CD4-positive, alpha-beta T cell treated with Interferon alpha-2 for 1 hour (primary cell): ENCODE results near the gene GPR39.

Experiments
- DNase-seq, 2 donors: peaks; one replicate each; pipeline ENCODE4 v3.0.0-alpha.2; 2020 to 2022

Gene GPR39

DNA sequence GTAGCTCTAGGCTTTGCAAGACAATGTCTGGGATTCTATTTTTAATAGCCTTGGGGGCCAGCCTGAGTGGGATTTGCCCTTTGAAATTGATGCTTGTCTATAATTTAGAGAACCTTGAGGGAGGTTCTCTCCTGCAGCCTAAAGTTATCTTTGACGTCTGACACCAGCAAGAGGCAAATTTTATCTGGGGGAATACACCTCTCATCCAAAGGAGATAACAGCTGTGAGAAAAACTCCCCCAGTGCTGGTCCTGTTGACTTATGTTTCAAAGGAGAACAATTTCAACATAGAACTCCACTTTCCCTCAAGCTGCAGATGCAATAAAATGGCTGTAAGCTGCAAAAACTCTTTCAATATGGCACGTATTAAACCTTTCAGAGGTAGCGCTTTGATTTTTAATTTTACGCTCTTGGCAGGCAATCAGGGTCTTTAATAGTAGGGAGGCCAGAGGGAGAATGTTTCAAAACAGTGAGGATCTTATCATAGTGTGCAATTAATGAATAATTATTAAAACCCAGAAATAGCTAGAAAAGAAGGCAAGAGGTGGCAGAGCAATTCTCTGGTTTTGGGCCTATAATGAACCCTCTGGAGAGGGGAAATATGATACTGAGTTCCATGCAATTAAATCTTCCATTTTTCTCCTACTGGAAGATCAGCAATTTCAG is 191.0 kb downstream of the GPR39 start:
- DNase-seq, result no peak

DNA sequence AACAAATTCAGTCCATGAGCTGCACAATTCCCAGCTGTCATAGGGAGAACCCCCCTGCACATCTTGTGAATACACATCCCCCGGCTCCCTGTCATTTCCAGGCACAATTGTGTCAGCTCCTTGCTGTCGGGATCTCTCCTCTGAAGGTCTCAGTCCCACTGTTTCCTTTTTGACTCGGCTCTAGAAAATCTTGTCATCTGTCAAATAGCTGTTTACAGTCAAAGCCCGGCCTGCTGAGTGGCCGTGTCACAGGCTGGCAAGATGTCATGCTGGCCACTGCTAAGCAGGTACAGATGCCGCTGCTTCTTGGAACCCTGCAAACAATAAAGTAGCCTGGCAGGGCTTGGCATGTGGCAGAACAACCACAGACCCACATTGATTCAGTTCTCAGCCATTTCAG is 191.7 kb downstream of the GPR39 start:
- no peak for DNase-seq

DNA sequence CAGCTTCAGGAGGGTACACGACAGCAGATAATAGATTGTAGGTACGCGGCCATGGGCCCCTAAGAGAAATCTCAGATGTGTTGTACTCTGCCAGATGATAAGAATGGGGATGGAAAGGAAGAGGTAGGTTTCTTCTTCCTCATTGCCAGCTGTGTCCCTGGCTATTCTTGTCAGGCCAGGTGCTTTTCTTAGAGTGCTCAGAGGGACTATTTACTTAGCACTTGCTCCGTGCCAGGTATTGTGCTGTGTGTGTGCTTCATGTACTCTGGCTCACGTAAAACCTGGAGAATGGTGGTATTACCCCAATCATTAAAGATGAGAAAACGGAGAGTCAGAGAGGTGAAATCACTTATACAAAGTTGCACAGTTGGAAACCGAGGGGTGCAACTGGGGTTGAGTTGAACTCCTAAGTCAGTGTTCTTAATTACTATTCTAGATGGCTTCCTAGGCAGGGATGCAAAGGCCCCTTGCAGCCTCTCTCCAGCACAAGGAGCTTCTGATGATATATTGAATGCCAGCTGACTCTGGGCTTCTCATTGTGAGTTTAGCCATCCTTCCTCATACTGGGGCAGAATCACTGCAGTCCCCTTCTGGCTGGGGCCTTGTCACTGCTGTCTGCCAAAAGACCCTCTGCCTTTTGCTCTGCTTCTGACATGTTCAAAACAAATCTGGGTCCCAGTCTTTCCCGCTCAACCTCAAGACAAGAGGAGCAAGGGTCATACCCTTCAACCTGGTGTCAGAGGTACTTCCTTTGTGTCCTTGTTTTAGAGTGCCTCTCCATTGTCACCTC is 192.7 kb downstream of the GPR39 start:
- no peak for DNase-seq

DNA sequence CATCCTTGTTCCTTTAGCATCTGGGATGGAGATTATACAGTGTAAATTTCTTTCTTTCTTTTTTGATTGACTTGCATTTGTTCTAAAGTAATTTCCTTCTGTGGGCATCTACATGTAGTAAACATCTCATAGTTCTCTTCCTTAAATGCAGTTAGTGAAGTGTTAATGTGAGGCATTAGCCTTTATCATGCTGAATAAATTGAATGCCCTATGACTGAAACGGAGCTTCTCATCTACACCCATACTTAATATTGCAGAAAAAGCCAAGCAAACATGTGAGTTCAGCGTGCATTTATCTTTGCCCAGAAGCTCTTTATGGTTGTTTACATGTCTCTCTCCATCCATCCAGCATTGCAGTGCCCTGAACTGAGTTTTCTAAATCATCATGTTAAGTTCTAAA is 195.1 kb downstream of the GPR39 start:
- no peak for DNase-seq

DNA sequence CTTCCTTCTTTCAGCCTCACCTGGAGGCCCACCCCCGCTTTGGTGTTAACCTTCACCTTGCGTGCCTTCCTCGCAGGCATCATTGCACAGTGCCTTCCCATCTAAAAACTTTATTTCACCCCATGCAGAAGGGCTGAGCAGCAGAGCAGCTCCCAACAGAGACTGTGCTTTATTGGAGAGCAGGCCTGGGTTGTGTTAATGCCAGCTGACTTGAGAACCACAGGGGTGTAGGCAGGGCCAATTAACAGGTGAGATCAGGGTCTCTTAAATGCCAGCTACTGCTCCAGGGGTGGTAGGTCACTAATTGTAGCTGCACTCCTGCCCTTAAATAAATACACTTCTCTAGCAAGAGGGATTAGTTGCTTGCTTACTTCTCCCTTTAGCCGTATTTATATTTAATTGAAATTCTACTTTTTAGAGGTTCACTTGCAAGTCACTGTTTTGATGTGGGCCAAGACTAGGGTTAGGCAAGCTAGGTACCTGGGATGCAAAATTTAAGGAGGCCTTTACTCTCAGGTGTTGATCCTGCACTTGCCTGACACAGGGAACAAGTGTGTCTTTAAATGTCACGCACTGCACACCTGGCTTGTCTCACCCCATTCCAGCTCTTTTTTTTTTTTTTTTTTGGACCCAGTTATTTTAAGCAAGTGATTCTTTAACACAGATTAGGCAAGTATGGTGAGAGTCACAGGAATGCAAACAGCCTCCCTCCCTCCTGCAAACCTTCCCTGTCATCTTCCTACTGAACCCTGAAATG is 198.9 kb downstream of the GPR39 start:
- DNase-seq, result no peak

DNA sequence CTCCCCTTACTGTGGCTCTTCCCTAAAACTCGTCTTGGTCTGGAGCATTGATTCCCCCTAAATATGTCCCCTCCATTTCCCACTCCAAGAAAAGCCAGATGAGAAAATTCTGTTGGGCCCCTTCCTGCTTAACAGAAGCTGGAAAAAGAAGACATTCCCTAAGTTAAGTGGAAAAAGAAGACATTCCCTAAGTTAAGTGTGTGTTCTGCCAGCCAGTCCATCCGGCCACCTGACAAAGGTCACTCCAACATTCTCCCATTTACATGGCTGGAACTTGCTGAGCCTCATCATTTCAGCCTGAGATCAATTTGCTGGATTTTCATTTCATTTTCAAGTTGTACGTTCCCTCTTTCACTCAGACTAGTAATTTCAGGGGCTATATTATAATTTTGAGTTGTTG is 201.4 kb downstream of the GPR39 start:
- no peak for DNase-seq

DNA sequence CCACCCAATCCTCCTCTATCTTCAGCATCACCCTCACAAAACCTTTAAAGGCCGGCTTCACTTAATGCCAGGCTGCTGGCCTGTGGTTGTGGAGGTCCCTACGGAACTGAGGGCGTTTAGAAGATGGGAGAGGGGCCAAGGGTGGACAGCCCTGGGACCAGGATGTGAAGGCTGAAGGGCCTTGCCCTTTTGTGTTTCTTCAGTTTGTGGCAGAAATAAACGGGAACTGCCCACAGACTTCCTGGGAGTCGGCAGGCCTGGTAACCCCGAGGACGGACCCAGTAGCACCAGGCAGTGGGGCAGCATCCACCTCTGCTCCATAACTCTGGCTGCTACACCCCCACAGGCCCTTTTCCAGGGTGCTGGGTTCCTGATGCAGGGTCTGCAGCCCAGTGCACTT is 202.1 kb downstream of the GPR39 start:
- no peak for DNase-seq

DNA sequence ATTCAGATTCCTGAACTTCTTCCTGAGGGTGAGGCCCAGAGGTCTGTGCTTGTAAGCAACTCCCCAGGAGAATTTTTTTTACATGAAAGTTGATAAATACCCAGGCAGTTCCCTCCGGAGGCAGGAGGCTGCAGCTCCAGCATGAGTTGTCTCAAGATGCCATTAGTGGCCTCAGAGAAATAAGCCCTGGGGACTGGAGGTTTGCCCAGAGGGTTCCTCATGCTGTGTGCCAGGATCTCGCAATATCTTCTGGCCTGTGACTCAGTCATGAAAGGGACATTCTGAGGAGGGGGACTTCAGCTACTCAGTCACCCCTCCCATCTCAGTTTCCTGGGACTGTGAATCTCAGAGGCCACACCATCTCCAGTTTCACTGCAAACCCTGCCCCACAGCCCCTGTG is 203.5 kb downstream of the GPR39 start:
- no peak for DNase-seq

DNA sequence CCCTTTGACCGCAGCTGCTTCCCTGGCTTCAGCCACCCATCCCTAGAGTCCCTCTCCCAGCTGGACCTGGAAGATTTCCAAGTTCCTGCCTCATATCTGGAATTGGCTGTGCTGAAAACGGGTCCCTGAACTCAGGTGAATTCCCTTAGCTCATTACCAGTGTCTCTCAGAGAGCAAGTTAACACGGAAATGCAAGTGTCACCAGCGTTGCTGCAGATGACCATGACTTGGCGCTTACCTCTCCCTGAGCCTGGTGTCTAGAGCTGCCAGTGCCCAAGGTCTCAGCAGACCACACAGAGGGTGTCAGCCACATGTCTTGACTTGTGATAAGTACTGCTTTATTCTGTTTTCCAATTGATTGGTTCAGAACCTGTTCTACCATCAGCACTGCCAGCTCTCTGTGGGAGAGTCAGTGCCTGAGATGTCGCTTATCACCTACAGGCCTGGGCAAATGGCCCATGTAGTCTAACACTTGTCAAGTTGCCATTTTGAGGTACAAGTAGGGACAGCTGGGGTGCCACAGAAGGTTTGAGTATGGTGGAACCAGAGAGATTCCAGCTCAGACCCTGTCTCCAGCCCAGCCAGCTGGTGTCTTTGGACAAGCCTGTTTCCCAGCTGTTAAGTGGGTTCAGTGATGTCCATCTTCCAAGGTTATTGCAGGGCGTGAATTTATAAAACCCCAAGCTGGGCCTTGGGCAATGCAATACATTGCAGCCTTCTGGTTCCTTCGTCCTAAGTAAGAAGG is 204.7 kb downstream of the GPR39 start:
- no peak for DNase-seq

DNA sequence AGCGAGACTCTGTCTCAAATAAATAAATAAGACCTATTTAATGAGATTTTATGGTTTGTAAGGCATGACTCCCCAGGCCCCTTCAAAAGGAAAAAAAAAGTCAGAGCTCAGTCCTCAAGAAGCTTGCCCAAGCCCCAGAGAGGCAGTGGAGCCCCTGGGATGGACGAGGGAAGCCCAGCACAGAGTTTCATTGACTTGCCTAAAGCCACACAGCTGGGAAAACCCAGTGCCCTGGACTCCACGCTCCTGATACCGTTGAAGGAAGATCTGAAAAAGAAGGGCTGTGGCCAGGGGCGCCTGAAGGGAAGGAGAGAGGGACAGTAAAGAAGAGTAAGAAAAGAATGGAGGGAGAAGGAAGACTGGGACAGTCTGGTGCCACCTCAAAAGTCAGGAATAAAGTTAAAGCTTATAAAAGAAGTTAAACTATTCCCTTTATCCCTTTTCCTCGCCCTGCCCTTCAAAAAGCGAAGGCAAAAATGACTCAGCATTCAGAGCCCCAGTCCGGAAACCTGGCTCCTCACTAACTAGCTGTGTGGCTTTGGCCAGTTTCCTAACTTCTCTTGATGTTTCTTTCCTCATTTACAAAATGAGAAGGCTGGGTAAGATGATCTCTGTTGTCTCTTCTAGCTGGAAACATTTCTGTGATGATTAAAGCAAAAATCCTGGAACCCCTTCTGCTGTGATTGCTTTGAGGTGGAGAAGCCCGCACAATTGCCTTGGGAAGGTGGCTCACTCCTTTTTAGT is 206.7 kb downstream of the GPR39 start:
- no peak for DNase-seq

DNA sequence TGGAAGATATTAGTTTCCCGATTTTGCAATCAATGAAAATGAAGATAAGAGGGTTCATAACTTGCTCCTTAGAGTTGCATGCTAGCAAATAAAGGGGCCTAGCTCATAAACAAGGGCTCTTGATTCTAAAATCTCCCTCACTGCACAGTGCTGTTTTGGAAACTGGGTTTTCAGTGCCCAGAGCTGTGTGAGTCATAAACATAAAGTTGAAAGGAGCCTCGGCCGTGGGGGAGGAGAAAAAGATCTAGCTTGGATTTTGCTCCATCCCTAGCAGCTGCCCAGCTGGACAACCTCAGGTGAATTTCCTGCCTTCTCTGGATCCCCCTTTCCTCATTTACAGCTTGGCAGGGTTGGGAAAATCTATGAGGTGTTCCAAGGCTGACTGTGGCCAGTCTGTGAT is 210.9 kb downstream of the GPR39 start:
- DNase-seq, result no peak

DNA sequence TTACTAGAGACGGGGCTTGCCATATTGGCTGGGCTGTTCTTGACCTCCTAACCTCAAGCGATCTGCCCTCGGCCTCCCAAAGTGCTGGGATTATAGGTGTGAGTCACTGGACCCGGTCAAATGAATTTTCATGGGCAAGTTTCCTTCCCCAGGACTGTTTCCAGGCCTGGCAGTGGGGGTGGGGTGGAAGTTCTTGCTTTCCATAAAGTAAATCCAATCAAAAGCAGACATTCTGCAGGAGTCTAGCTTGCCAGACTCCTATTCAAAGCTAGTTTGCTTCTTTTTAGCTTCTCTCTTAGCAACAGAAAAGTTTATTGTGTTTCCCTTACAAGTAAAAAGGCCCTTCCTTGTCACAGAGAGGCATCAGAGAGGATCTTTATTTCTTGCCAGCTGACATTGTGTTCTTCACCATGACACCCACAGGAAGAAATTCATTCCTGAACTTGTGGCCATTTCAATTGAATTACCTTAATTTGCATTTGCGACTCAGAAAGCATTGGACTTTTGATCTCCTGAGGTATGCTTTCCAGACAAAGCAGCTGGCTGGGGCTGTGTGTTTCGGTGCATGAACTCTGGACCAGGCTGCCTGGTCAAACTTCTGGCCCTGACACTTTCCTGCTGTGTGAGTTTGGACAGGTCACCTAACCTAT is 215.5 kb downstream of the GPR39 start:
- DNase-seq, result no peak

DNA sequence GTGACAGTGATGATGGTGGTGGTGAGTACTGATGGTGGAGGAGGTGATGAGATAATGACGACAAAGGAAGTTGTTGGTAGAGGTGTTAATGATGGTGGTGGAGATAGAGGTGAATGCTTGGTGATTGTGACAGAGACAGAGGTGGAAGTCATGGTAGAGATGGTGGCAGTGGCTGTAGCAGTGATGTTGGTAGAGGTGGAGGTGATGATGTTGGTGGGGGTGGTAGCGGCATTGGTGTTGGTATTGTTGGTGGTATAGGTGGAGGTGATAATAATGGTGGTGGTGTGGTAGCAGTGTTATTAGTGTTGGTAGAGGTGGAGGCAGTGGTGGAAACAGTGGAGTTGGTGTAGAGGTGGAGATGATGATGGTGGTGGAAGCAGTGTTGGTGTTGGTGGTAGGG is 217.0 kb downstream of the GPR39 start:
- no peak for DNase-seq

DNA sequence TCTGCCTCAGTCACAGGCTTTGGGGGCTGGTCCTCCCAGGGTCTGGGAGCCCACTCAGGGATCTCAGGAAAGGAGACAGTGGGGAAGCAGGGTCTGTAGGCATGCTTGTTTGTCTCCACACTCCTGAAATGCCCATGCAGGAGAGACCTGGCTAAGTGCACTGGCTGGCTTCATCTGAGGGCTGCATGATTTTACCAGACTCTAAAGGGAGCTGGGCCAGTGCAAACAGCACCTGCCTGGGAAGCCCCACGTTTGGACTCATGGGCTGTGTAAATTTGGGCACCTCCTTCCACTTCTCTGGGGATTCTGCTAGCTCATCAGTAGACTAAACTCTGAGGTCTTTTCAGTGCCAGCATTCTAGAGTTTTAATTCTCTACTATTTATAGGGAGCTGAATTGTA is 219.7 kb downstream of the GPR39 start:
- DNase-seq, result no peak

DNA sequence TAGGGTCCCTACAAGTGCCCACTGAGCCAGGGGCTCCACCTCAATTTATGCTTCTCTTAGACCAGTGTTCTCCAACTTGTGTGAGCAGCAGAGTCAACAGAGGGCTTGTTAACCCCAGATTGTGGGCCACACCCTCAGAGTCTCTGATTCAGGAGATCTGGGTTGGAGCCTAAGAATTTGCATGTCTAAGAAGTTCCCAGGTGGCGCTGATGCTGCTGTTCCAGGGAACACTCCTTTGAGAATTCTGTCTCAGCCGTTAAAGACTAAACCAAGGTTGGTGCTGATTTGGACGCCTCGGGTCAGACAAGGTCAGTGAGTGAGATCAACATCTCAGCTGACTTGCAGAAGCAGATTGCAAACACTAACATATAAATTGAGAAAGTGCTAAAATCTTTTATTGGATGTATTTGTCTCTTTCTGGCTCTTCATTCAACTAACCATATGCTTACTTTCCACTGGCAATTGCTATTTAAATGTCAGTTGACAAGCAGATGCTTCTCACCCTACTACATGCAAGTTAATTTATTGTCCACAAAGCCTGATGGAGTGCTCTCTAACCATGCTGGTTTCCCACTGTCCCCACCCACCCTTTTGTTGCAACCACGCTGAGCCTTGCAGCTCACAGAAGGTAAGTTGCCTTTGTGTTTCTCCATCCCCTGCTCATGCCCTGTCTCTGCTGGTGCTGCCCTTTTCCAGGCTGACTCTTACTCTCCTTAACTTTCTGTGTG is 221.9 kb downstream of the GPR39 start:
- DNase-seq, result no peak

DNA sequence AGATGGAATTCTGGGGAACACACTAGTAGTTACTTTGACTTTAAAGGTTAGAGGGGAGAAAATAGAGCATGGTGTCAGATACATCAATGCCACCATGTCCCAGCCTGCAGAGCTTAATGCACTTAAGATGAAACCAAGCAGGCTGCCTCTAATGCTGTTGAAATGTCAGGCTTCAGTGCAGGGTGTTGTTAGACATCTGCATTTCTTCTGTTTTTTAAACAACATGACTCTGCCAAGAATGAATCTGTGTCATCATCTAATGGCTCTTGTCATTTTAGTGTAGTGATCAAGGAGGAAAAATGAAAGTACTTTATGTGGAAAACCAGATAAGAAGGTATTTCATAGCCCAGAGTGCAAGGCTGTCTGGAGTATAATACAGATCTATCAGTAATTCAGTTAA is 223.5 kb downstream of the GPR39 start:
- DNase-seq, result no peak

DNA sequence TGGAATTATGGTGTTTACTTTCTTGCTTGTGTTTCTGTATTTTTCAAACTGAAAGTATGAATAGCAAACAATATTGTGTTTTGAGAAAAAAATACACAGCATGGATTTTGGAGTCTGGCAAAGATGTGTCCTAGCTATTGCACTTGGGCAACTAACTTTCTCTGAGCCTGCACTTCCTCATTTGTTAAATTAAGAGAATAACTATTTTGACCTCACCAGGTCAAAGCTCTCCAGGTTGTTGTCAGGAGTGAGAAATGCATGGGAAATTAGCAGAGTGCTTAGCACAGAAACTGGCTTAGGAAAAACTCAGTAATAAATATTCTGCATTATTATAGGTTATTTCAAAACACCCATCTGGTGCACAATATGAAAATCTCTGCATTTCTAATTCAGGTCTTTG is 225.2 kb downstream of the GPR39 start:
- DNase-seq, result no peak

DNA sequence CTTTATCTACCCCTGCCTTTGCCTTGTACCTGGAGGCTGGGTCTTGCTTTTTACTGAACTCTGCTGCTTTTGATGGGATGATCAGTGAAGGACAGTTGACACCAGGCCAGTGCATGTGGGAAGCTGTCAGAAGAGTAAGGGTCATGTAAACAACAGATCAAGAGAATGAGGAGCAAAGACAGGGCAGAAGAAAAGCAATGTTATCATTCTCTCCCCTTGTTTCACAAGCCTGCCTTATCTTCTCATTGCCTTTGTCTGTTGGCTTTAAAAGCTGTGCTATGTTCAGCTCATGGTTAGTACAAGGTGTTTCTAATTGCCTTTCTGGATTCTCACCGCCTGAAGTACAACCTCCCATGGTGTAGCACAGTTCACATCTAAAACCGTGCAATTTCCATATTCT is 225.8 kb downstream of the GPR39 start:
- no peak for DNase-seq

DNA sequence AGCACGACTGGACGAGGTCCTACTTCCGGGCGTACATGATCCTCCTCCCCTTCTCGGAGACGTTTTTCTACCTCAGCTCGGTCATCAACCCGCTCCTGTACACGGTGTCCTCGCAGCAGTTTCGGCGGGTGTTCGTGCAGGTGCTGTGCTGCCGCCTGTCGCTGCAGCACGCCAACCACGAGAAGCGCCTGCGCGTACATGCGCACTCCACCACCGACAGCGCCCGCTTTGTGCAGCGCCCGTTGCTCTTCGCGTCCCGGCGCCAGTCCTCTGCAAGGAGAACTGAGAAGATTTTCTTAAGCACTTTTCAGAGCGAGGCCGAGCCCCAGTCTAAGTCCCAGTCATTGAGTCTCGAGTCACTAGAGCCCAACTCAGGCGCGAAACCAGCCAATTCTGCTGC is 228.6 kb downstream of the GPR39 start:
- no peak for DNase-seq

DNA sequence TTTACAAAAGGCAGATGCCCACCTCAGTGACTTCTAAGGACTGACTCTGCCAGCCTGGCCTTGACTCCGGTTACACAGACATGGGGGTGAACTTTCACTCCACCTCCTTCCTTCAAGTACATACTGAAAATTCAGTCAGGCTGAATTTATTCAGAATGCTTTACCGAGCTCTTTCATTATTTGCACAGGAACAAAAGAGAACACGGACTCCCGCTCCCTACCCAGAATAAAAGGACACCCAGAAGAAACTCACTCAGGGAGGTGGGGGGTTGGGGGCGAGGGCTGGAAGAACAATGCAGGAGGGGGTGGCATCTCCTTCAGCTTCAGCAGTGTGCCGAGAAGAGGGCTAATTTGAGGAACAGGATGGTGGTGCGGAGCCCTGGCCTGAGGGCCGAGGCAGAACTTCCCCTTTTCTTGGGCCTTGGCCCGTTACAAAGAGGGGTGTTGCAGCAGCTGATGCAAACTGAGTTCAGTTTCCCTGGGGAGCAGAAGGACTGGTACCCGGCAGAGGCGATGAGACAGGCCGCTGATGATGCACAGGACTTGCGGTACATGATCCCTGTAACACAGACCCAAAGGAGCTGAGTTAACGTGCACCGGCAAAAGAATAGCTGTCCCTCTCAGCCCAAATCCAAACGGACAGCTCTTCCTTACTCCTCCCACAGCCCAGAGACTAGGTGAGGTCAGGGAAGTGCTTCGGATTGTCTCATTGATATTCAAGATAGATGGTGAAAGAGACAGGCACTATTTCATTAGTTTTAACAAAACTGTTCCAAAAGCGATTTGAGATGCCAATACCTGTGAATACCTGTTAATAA is 229.3 kb downstream of the GPR39 start:
- DNase-seq, result peak in 1 of 2 donors; percentile 13
